Effector memory CD8-positive, alpha-beta T cell (primary cell): ENCODE results near the gene ENTPD2.
A peak's percentile ranks its signal among the peaks of the same experiment; 100 is the strongest.

Experiments used
- ATAC-seq: fragments of 150-1000 bp; cut with Tn5 transposase; replicated peaks from 2 replicates; pipeline ENCODE4 v1.10.0; 2021; ENCODE audit warnings: mild to moderate bottlenecking, moderate library complexity
- DNase-seq, 3 experiments: peaks; one replicate each; pipeline ENCODE4 v3.0.0; 2021
- H3K27ac Mint-ChIP-seq, 2 donors: one replicate each; pipeline ENCODE4 v1.8.0; 2022; ENCODE audit warnings: mild to moderate bottlenecking in 2 of 2, mixed read lengths in 2 of 2, moderate library complexity in 2 of 2
- H3K27me3 Mint-ChIP-seq, 2 donors: one replicate each; pipeline ENCODE4 v1.8.0; 2022; ENCODE audit warnings: mixed read lengths in 2 of 2
- H3K36me3 Mint-ChIP-seq: one replicate; pipeline ENCODE4 v1.8.0; 2022; ENCODE audit warnings: mild to moderate bottlenecking, moderate library complexity, mixed read lengths; ENCODE audit not compliant: insufficient read depth
- H3K4me1 Mint-ChIP-seq, 2 donors: one replicate each; pipeline ENCODE4 v1.8.0; 2022; ENCODE audit warnings: low read depth in 2 of 2, mixed read lengths in 2 of 2
- H3K4me3 Mint-ChIP-seq, 2 donors: one replicate each; pipeline ENCODE4 v1.8.0; 2022; ENCODE audit warnings: mild to moderate bottlenecking in 2 of 2, mixed read lengths in 2 of 2, moderate library complexity in 2 of 2
- H3K9me3 Mint-ChIP-seq, 2 donors: one replicate each; pipeline ENCODE4 v1.8.0; 2022; ENCODE audit warnings: mixed read lengths in 2 of 2

The ENTPD2 gene

DNA sequence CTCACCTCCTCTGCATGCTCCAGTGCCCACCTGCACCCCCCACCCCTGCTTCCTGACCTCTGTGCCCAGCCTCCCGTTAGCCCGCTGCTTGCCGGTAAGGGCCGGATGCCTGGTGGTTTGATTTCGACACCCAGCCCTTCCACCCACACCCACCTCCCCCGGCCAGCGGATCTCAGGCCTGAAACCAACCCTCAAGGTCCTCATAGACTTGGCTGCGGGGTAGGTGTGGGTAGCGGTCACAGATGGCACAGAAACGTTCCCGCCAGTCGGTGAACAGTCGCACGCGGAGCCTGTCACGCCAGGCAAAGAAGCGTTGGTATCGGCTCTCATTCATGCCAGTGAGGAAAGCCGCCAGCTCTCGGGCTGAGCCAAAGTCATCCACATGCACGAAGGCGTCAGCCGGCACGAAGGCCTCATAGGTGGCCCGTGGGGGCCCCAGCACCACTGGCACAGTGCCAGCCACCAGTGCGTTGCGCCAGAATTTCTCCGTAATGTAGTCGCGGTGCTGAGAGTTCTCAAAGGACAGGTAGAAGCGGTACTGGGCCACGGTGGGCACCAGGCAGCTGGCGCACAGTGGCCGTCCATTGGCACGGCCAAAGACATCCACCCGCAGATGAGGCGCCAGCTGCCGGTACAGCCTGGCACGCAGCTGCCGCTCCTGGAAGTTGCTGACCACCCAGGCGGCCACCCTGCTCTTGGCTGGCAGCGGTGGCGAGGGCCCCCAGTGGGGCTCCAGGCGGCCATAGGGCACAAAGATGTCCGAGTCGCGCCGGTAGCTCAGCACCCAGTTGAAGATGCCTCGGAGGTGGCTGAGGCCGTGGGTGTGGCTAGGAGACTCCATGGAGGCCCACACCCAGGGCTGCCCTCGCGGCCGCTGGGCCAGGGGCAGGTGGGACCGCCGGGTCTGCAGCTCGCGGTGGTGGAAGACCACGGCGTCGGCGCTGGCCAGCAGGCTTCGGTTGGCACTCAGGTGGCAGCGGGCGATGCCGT is 23.0 kb downstream of the ENTPD2 start:
- ATAC-seq (peak; percentile 10), DNase-seq (peak; percentile 40 to 45 (median 44))
- peaks cover 53 to 60% of the 10 kb centered on the region in 2 donors for H3K4me1 Mint-ChIP-seq
- peaks cover 35% of the 10 kb centered on the region for H3K36me3 Mint-ChIP-seq
- no peaks in the 10 kb centered on the region for H3K9me3 Mint-ChIP-seq
- H3K27ac Mint-ChIP-seq: peak overlapping the region; percentile 41 to 93
- H3K27me3 Mint-ChIP-seq: no peaks in the 10 kb centered on the region
- H3K4me3 Mint-ChIP-seq: peak overlapping the region; percentile 79 to 94

DNA sequence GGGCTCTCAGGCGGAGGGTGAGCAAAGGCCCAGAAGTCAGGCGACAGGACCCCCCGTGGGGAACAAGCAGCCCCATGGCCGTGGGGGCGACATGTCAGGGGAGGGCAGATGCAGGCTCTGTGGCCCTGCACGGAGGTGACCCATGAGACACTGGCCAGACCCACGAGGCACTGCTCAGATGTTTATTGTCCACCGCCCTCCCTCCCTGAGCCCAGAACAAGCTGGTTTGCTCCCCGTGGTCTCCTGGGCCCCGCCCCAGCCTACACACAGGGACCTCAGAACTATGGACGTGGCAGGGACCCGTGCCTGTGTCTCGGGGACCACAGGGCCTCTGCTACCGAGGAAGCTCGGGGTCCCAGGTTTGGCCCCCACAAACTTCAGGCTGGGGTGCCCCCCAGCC is 23.9 kb downstream of the ENTPD2 start:
- no peak for DNase-seq
- peaks cover 33% of the 10 kb centered on the region for H3K36me3 Mint-ChIP-seq
- H3K4me3 Mint-ChIP-seq: peak overlapping the region; percentile 86 to 94
- H3K27me3 Mint-ChIP-seq: no peaks in the 10 kb centered on the region
- H3K4me1 Mint-ChIP-seq: peaks cover 51 to 55% of the 10 kb centered on the region in 2 donors
- peak overlapping the region; percentile 41 to 93 for H3K27ac Mint-ChIP-seq
- no peak for ATAC-seq
- no peaks in the 10 kb centered on the region for H3K9me3 Mint-ChIP-seq

DNA sequence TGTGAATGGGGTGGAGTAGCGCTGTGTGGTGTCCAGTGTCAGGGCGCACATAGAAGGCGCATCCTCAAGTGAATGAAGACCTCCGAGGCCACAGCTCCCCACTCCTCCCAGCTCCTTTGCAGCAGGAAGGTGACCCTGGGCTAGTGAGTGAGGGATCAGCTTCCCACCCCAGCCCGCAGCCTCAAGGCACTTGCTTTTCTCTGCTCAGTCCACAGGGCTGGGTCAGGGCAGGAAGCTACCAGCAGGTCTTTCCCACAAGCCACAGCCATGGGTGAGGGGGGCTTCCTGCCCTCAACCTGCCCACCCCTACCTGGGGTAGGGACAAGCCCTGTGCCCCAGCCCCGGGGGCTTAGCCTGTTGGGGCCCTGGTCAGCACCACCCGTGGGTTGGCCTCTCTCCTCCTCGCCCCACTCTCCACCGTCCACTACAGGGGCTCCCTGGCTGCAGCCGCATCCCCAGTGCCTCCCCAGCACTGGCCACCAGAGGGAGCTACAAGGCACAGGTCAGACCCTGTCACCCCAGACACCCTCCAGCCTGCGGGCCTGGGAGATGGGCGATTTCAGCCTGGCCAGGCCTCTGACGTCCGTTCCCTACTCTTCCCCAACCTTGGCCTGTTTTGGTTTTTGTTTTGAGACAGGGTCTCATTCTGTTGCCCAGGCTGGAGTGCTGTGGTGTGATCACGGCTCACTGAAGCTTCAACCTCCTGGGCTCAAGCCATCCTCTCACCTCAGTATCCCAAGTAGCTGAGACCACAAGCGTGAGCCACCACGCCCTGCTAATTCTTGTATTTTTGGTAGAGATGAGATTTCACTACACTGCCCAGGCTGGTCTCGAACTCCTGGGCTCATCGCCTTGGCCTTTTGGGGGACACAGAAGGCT is 24.6 kb downstream of the ENTPD2 start:
- H3K27ac Mint-ChIP-seq: peak overlapping the region; percentile 31 to 93
- ATAC-seq (peak; percentile 15), DNase-seq (peak; percentile 61 to 68 (median 63))
- peaks cover 36% of the 10 kb centered on the region for H3K36me3 Mint-ChIP-seq
- no peaks in the 10 kb centered on the region for H3K9me3 Mint-ChIP-seq
- peaks cover 48 to 49% of the 10 kb centered on the region in 2 donors for H3K4me1 Mint-ChIP-seq
- H3K4me3 Mint-ChIP-seq: peak overlapping the region; percentile 86 to 94
- H3K27me3 Mint-ChIP-seq: no peaks in the 10 kb centered on the region

DNA sequence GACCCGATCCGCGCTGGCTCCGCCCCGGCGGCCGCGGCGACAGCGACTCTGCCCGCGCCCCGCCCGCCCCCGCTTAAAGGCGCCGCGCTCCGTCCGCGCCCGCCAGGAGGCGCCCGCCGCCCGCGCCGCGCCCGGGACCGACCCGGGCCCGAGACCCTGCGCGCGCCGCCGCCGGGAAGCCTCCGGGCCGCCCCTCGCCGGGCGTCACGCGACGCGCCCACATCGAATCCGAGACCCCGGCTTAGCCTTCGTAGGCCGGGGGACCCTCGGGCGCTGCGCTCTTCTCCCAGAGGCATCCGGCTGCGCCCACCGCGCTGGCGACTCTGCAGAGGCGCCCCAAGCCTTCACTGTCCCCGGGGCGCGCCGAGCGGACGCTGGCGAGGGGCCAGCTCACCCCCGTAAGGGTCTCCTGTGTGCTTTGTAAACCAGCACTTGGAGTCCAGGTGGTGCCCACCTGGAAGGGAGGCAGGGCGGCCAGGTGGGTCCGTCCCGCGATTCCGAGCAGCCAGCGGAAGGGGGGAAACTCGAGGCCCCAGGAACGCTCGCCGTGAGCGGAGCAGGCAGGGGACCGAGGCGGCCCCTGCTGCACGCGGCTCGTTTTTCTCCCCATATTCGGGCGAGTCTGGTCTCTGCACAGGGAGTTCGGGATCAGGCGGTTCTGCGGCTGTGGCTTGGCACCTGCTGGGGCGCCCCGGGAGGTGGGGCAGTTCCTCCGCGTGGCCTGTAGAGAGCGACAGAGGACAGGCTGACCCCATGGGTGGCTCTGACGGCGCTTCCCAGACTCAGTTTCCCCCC is 25.4 kb downstream of the ENTPD2 start:
- no peaks in the 10 kb centered on the region for H3K9me3 Mint-ChIP-seq
- peak overlapping the region; percentile 31 to 93 for H3K27ac Mint-ChIP-seq
- no peaks in the 10 kb centered on the region for H3K27me3 Mint-ChIP-seq
- ATAC-seq: peak; percentile 54
- peaks cover 36% of the 10 kb centered on the region for H3K36me3 Mint-ChIP-seq
- peaks cover 42 to 47% of the 10 kb centered on the region in 2 donors for H3K4me1 Mint-ChIP-seq
- H3K4me3 Mint-ChIP-seq: peak overlapping the region; percentile 86 to 94
- peak; percentile 55 to 66 (median 63) for DNase-seq

DNA sequence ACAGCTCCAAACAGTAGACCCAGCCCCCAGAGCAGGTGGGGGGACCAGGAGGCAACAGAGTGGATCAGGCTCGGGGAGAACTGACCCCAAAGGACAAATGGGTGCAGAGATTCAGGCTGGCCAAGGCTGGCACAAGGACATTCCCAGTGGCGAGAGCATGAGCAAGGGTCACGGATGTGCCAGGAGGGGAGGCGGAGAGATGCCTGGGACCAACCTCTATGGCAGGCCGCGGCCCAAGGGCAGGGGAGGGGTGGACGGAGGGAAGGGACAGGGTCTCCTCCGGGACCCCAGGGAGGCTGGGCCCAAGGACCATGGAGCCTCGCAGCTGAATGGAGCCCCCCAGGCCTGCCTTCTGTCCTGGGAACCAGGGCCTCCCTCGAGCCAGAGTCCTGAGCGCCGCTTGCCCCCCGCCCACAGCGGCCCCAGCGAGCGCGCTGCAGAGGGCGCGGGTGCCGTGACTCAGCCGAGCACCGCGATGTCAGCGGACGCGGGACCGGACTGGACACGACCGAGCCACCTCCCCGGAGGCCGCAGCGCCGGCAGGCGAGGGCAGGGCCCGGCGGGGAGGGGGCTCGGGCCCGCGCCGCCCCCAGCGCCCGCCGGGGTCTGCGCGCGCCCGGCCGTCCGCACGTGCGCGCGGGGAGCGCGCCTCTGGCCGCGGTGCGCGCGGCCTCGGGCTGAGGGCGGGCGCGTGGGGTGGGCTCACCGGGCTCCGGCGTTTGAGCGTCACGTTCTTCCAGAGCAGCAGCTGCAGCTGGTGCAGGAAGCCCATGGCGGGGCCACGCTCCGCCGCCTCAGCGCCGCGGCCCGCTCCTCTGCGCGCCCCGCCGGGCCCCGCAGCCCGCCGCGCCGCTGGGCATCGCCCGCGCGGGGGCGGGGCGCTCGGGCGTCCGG is 26.2 kb downstream of the ENTPD2 start, which contains the start of gene ABCA2:
Gene ABCA2 (minus strand): TSS at position 869 of the 894 bp plus-strand sequence. CDS start 97 bp downstream, at position 772.
- H3K9me3 Mint-ChIP-seq: no peaks in the 10 kb centered on the region
- peak within 1 kb of the TSS; percentile 90 to 94 for H3K4me3 Mint-ChIP-seq
- peaks cover 36% of the 10 kb centered on the region for H3K36me3 Mint-ChIP-seq
- peak within 1 kb of the TSS; percentile 60 to 93 for H3K27ac Mint-ChIP-seq
- ATAC-seq (no peak), DNase-seq (no peak)
- peaks cover 37 to 42% of the 10 kb centered on the region in 2 donors for H3K4me1 Mint-ChIP-seq
- H3K27me3 Mint-ChIP-seq: no peaks in the 10 kb centered on the region

DNA sequence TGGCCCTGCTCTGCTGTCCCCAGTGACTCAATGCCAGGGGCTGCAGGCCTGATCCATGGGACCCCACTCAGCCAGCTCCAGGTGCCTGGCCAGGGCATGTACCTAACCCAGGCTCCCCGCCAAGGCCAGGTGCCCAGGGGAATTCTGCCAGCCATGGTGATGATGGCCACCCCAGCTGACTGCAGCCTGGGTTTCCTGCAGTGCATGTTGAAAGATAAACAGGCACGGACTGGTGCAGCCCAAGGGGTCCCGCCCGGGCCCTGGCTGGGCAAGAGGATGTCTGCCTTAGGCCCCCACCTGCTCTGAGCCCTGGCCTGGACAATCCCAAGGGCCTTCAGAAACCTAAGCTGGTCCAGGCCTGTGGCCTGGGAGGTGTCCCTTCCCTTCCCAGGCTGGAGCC is 27.0 kb downstream of the ENTPD2 start:
- Mint-ChIP-seq H3K4me1 (peaks cover 33 to 39% of the 10 kb centered on the region in 2 donors), H3K27ac (peak overlapping the region; percentile 60 to 78), H3K4me3 (peak overlapping the region; percentile 90 to 91), H3K27me3 (no peaks in the 10 kb centered on the region), H3K9me3 (no peaks in the 10 kb centered on the region), H3K36me3 (peaks cover 38% of the 10 kb centered on the region)
- ATAC-seq (no peak), DNase-seq (no peak)

DNA sequence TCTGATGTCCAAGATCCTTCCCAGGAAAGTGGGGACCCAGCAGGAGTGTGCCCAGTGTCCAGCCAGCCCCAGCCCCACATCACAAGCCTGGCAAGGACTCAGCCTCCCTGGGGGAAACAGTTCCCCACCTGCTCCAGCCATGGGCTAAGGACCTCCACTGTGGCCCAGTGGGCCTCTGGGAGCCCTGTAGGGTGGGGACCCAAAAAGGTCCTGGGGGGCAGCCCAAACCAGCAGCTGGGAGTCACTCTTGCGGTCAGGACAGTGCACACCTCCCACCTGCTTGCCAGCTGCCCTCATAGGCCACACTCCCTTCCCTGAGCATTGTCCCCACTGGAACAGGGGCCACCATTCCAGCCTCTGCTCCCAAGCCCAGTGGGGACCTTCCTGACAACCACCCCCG is 27.5 kb downstream of the ENTPD2 start:
- H3K9me3 Mint-ChIP-seq: no peaks in the 10 kb centered on the region
- H3K4me3 Mint-ChIP-seq: peak overlapping the region; percentile 90 to 91
- H3K27me3 Mint-ChIP-seq: no peaks in the 10 kb centered on the region

DNA sequence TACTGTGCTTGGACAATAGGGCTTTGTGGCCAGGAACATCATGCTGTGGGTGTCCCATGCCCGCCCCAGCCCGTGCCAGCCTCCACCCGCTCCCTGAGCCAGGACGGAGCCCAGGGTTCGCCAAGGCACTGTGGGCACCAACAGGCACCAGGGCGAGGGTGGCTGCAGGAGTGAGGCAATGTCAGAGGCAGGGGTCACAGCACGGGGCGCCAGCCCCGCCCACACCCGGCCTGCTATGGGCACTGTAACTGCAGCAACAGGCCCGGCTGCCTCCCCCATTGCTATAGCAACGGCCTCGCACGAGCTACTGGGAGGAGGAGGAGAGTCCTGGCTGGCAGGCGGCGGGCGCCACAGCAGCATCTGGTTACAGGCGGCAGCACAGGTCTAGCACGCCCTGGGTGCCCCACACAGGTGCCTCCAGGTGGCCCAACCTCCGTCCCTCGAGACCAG is 28.3 kb downstream of the ENTPD2 start:
- H3K27me3 Mint-ChIP-seq: no peaks in the 10 kb centered on the region
- H3K4me1 Mint-ChIP-seq: peaks cover 26 to 35% of the 10 kb centered on the region in 2 donors
- no peak for DNase-seq
- H3K4me3 Mint-ChIP-seq: peak overlapping the region; percentile 6 to 91
- H3K9me3 Mint-ChIP-seq: no peaks in the 10 kb centered on the region
- no peak overlapping the region for H3K27ac Mint-ChIP-seq
- ATAC-seq: no peak
- peaks cover 33% of the 10 kb centered on the region for H3K36me3 Mint-ChIP-seq

More for the DNA sequence above, 27.5 kb downstream of the ENTPD2 start:
- ATAC-seq (no peak), DNase-seq (no peak)
- peaks cover 31 to 39% of the 10 kb centered on the region in 2 donors for H3K4me1 Mint-ChIP-seq
- peaks cover 38% of the 10 kb centered on the region for H3K36me3 Mint-ChIP-seq
- H3K27ac Mint-ChIP-seq: peak overlapping the region in 1 of 2 donors; percentile 78

DNA sequence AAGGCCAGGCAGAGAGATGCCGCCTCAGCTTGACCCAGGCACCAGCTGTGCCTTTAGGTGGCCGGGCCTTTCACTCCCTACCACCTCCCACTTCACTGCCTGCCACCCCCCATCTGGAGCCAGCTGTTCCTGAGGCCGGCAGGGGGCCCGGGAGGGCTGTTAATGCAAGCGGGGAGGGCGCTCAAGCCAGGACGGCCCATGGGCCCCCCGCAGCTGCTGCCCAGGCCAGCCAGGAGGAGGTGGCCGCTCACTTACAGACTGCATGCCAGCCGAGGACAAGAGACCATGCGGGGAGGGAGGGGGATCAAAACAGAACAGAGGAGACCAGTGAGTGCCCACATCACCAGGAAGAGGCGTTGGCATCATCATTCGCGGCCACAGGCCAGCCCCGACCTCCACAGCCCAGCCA is 30.3 kb downstream of the ENTPD2 start:
- Mint-ChIP-seq H3K27me3 (no peaks in the 10 kb centered on the region), H3K36me3 (peaks cover 15% of the 10 kb centered on the region), H3K27ac (no peak overlapping the region), H3K4me1 (peaks cover 14 to 29% of the 10 kb centered on the region in 2 donors), H3K9me3 (no peaks in the 10 kb centered on the region), H3K4me3 (no peak overlapping the region)
- ATAC-seq (no peak), DNase-seq (no peak)

DNA sequence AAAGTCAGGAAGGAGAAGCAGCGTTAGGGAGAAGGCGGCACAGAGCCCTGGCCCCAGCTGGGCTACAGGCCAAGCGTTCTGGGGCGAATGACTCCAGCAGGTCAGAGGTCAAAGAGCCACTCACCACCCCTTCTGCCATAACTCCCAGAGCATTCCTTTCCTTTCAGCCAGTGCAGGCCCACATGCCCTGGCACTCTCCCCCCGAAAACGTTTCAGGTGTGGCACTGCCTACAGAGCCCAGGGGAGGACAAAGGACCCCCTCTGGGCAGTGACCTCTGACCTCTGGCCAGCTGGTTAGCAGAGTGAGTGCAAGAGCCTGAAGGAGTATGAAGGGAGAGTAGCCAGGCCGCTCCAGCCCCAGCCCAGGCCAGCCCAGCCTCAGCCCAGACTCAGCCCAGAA is 30.7 kb downstream of the ENTPD2 start:
- DNase-seq: no peak
- Mint-ChIP-seq H3K27me3 (no peaks in the 10 kb centered on the region), H3K36me3 (peaks cover 14% of the 10 kb centered on the region), H3K4me3 (no peak overlapping the region), H3K27ac (no peak overlapping the region), H3K9me3 (no peaks in the 10 kb centered on the region), H3K4me1 (peaks cover 14 to 30% of the 10 kb centered on the region in 2 donors)
- ATAC-seq: no peak

DNA sequence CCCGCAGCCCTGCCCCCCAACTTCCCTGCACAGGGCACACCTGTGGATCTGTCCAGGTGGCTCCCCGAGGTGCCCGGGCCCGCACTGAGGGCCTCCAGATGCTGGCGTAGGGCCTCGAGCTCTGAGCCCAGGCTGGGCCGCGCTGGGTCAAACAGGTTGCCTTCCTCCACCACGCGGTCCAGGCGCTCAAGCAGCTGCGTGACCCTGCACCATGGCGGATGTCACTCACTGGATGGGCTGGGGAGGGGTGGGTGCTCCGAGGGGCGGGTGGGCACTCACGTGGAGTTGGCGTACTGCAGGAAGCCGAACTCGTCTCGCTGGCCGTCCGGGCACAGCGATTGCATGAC is 31.2 kb downstream of the ENTPD2 start:
- DNase-seq (no peak), ATAC-seq (no peak)
- Mint-ChIP-seq H3K27me3 (no peaks in the 10 kb centered on the region), H3K36me3 (peaks cover 14% of the 10 kb centered on the region), H3K27ac (no peak overlapping the region), H3K9me3 (no peaks in the 10 kb centered on the region), H3K4me1 (peaks cover 14 to 30% of the 10 kb centered on the region in 2 donors), H3K4me3 (no peak overlapping the region)
